Epithelial cell of esophagus (primary cell): ENCODE results near the gene MYOF.

Experiments
- DNase-seq: peaks from one replicate; pipeline ENCODE4 v3.0.0; 2010; ENCODE audit warnings: low read depth
- H3K4me3 ChIP-seq: 2 replicates; pipeline ENCODE4 v1.5.1; 2011; ENCODE audit warnings: mild to moderate bottlenecking, low read length, control low read depth
- CTCF ChIP-seq: IDR thresholded peaks from 2 replicates; pipeline ENCODE4 v1.5.1; 2011; ENCODE audit warnings: low read depth, mild to moderate bottlenecking, low read length, control low read depth, inconsistent platforms; ENCODE audit not compliant: insufficient read depth; ENCODE audit errors: missing control alignments

Gene MYOF

GRCh38 chr10:93261961-93262610 is 220.0 kb downstream of the MYOF start:
- H3K4me3 ChIP-seq, result no peak overlapping the region
- TF ChIP-seq CTCF, result no peak
- DNase-seq, result peak; percentile 83

DNA sequence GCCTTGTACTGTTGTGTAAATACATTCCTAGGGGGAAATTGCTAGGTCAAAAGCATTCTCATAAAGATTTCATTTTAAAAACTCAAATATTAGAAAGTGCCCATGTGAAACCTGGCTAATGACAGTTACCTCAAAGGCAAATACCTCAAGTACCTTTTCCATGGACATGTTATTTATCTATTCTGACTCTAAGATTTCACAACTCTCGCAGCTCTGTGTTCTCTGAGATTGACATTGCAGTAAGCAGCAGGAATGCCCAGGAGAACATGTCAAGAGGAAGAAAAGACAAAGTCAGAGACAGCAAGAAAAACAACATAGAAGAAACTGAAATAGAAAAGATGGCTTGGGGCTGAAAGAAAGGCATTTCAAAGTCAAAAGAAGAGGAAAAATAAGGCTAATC is 221.0 kb downstream of the MYOF start:
- TF ChIP-seq CTCF, result no peak
- no peak overlapping the region for H3K4me3 ChIP-seq
- DNase-seq, result peak; percentile 13

DNA sequence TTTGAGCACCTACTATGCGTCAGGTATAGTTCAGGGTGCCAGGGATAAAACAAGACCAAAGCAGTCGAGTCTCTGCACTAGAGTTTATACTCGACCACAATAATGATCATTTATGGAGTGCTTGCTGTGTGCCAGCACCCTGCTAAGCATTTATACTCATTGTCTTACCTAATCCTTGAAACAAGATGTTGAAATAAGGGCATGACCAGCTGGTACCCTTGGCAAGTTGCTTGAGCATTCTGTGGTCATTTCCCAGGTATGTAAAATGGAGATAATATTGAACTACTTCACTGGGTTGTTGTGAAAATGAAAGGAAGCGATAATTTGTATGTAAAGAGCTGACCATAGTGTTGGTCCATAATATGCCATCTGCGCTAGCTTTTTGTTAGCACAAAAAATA is 223.0 kb downstream of the MYOF start:
- H3K4me3 ChIP-seq, result no peak overlapping the region
- peak; percentile 19 for DNase-seq
- TF ChIP-seq CTCF, result no peak
